Measurements from ENCODE around the gene H19.

- TF ChIP-seq, protein P1, sequence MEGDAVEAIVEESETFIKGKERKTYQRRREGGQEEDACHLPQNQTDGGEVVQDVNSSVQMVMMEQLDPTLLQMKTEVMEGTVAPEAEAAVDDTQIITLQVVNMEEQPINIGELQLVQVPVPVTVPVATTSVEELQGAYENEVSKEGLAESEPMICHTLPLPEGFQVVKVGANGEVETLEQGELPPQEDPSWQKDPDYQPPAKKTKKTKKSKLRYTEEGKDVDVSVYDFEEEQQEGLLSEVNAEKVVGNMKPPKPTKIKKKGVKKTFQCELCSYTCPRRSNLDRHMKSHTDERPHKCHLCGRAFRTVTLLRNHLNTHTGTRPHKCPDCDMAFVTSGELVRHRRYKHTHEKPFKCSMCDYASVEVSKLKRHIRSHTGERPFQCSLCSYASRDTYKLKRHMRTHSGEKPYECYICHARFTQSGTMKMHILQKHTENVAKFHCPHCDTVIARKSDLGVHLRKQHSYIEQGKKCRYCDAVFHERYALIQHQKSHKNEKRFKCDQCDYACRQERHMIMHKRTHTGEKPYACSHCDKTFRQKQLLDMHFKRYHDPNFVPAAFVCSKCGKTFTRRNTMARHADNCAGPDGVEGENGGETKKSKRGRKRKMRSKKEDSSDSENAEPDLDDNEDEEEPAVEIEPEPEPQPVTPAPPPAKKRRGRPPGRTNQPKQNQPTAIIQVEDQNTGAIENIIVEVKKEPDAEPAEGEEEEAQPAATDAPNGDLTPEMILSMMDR (IDR thresholded peaks at IDR 0.05; ENCODE audit: low read depth, low read length, missing input control), result no peak
- TF ChIP-seq HNF4A (conservative IDR thresholded peaks at IDR 0.05) (no peak), ZBTB33 (IDR thresholded peaks at IDR 0.05) (no peak), JUND (IDR thresholded peaks at IDR 0.05) (no peak), EGR1 (IDR thresholded peaks at IDR 0.05; ENCODE audit: low read depth in 2 of 2) (no peak), HNF4G (IDR thresholded peaks at IDR 0.05) (no peak)
- TF ChIP-seq, protein P2, sequence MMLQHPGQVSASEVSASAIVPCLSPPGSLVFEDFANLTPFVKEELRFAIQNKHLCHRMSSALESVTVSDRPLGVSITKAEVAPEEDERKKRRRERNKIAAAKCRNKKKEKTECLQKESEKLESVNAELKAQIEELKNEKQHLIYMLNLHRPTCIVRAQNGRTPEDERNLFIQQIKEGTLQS (IDR thresholded peaks at IDR 0.05), result no peak
- TF ChIP-seq, protein P3, sequence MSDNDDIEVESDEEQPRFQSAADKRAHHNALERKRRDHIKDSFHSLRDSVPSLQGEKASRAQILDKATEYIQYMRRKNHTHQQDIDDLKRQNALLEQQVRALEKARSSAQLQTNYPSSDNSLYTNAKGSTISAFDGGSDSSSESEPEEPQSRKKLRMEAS (IDR thresholded peaks at IDR 0.05), result no peak
Measured at GRCh38 chr11:1953489-1954266, 44.0 kb downstream of the H19 start.
